Measurements from ENCODE around the gene RGS3.
A peak's percentile ranks its signal among the peaks of the same experiment; 100 is the strongest.

Gene RGS3

DNA sequence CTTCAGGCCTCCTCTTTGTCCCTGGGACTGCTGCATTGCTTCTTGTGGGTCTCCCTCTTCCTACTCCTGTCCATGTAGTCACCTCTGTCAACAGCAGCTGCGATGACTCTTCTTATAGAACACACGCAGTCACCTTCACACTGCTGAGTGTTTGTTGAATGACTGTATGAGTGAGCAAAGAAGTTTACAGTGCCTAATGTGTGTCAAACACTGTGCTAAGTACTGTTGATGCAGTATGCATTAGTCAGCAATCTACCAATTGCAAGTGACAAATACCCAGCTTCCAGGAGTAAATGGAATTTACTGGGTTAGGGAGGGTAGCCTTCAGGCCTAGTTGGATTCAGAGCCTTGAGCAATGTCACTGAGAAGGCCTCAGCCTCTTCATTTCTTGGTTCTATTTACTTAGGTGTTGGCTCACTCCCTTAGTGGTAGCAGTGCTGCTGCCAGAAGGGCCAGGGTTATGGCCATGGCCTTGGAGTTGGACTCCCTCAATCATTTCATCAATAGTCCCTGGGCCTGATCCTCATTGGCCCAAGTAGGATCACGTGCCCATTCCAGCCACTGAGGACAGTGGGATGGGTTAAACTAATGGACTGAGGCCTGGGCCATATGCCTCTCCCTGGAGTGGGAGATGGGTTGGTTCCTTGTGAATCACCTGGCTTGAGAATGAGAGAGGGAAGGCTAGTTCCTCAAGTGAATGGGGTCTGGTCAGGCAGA lies 93.5 kb downstream of the RGS3 start:
- no peaks in the 10 kb centered on the region for H3K36me3 ChIP-seq (replicated peaks)
- in situ Hi-C loops (cut with MboI; ENCODE audit: low sequenced_read_pairs): no loop called here
- no peak for DNase-seq (ENCODE audit: low spot score in 2 of 2)

DNA sequence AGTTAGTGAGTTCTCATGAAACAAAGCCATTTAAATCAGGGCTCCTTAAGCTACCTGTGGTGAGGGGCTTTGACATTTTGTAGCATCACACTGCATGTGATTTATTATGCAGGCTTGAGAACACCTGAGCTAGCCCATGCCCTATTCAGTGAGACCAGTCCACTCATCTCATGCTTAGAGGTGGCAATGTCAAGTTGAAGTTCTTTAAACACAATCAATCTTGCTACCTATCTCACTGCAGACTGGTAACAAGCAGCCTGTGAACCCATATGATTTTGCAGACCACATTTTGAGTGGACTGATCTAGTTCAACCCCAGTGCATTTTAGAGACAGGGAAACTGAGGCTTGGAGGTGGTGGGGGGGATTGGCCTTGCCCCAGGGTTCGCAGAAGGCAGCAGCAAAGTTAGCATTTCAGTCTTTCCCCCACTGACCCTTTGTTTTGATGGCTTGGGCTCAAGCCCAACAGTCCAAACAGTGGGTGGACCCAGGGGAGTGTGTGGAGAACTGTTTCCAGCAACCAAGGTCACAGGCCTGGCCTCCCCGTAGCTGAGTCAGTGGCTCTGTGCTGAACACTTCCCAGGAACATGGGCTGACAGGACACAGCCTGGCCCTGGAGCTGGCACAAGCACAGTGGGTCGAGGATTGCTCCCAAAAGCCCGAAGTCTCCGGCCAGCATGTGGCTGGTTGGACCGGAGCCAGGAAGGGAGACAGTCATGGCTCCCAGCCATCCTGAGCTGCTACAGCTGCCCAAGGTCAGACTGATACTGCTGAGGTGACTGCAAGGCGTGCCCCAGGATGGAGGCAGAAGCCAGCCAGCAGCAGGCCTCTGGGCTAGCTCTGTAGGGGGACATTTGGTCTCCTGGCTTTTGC lies 95.3 kb downstream of the RGS3 start:
- no peak overlapping the region for H3K4me3 ChIP-seq
- no peaks in the 10 kb centered on the region for H3K9me3 ChIP-seq
- H3K27me3 ChIP-seq (ENCODE audit: low read depth): peaks cover 4% of the 10 kb centered on the region
- no peaks in the 10 kb centered on the region for H3K4me1 ChIP-seq
- in situ Hi-C loops (cut with MboI; ENCODE audit: low sequenced_read_pairs): no loop called here
- no peak for DNase-seq (ENCODE audit: low spot score in 2 of 2)
- H3K36me3 ChIP-seq (replicated peaks): no peaks in the 10 kb centered on the region

More for the DNA sequence above, 93.5 kb downstream of the RGS3 start:
- H3K9me3 ChIP-seq: no peaks in the 10 kb centered on the region
- H3K4me1 ChIP-seq: no peaks in the 10 kb centered on the region
- no peak overlapping the region for H3K4me3 ChIP-seq
- H3K27me3 ChIP-seq (ENCODE audit: low read depth): peaks cover 4% of the 10 kb centered on the region

DNA sequence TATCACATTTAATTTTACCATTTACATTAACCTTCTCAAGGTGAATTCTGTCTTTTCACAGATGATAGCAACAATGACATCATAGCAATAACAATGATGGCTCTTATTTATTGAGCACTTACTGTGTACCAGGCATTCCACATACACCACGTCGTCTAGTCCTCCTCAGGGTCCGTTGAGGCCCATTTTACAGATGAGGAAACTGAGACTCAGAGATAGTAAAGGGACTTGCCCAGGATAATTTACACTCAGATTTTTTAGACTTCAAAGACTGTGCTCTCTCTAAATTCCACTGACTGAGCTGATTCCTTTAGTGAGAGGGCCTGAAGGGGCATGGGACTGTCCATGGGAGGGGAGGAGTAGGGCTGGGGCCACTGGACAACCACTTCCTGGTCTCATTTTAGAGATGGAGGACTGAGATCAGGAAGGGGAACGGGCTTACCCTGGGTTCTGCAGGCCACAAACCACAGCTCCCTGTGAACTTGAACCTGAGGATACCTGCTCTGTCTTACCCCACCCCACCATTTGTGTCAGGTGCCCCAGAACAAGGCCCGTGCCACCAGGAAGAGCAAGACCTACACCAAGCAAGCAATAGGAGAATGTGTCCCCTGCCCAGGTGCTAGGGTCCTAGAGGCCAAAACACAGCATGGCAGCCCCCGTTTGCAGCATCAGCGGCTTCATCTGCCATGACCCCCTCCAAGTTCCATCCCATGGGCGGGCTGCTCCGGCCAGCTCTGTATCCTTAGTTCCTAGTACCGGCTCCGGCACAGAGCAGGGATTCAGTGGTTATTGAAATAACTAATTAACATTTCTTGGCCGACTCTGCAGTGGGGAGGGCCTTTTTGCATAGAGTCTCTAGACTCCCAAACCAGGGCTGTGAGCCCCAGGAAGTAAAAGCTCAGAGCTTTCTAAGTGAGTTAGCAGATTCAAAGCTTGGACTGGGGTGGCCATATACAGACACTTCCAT lies 96.6 kb downstream of the RGS3 start:
- Histone ChIP-seq H3K36me3 (replicated peaks) (no peaks in the 10 kb centered on the region), H3K4me3 (no peak overlapping the region), H3K4me1 (no peaks in the 10 kb centered on the region), H3K9me3 (no peaks in the 10 kb centered on the region), H3K27me3 (ENCODE audit: low read depth) (peaks cover 7% of the 10 kb centered on the region; the same call in 1 of the 2 replicates)
- in situ Hi-C loops (cut with MboI; ENCODE audit: low sequenced_read_pairs): no loop called here
- DNase-seq (ENCODE audit: low spot score in 2 of 2): no peak

DNA sequence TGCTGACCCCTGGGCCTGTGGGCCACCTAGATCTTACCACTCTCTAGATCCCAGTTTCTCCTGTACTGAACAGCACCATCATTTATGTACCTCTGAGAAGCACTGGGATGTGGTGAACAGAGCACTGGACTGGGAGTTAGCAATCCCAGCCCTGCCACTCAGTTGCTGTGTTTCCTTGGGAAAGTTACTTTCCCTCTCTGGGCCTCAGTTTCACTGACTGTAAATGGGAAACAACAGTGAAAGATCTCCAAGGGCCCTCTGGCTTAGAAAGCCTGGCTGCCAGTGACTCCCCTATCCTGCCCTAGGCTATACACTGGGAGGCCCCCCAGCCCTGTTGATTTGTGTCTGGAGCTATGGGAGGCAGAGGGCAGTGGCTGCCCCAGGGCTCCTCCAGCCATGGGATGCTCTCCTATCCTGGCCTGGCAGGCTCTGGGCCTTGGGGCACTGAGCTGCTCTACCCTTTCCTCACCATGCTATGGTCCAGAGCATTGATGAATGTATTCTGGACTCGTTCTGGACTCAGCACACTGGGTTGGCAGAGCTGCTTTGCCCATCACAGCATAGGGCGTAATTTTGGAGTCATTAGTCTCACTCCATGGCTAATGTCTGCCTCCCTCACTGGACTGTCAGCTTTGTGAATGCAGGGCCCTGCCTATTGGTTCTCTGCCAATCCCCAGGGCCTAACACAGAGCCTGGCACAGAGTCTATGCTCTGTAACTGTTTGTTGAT lies 99.3 kb downstream of the RGS3 start:
- no peaks in the 10 kb centered on the region for H3K9me3 ChIP-seq
- peaks cover 12% of the 10 kb centered on the region; the same call in 1 of the 2 replicates for H3K27me3 ChIP-seq (ENCODE audit: low read depth)
- in situ Hi-C loops (cut with MboI; ENCODE audit: low sequenced_read_pairs): no loop called here
- H3K36me3 ChIP-seq (replicated peaks): no peaks in the 10 kb centered on the region
- no peaks in the 10 kb centered on the region for H3K4me1 ChIP-seq
- no peak for DNase-seq (ENCODE audit: low spot score in 2 of 2)
- no peak overlapping the region for H3K4me3 ChIP-seq

DNA sequence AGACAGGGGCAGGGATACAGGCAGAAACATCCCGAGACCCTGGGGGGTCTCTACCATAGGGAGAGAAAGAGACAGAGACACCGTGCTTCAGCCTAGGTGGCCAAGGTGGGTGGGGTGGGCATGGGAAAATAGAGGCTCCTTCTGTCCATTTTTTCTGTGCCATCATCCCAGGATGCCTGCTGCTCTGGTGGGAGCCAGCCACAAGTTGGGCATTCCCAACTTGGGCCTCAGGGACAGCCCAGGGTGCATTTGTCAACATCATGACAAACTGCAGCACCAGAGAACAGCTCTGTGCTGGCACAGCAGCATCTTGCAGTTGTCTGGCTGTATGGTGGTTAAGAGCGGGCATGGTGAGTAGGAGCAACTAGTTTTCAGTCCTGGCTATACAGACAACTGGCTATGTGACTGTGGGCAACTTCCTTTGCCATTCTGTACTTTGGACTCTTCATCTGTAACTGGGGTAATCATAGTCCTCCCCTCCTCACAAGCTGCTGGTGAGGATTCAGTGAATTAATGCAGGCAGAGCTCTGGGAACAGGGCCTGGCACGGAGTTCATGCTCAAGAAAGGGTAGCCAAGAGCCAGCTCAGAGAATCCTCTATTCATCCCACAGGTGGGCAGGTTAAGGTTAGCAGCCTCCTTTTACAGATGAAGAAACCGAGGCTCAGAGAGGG lies 100.4 kb downstream of the RGS3 start:
- no peaks in the 10 kb centered on the region for H3K9me3 ChIP-seq

DNA sequence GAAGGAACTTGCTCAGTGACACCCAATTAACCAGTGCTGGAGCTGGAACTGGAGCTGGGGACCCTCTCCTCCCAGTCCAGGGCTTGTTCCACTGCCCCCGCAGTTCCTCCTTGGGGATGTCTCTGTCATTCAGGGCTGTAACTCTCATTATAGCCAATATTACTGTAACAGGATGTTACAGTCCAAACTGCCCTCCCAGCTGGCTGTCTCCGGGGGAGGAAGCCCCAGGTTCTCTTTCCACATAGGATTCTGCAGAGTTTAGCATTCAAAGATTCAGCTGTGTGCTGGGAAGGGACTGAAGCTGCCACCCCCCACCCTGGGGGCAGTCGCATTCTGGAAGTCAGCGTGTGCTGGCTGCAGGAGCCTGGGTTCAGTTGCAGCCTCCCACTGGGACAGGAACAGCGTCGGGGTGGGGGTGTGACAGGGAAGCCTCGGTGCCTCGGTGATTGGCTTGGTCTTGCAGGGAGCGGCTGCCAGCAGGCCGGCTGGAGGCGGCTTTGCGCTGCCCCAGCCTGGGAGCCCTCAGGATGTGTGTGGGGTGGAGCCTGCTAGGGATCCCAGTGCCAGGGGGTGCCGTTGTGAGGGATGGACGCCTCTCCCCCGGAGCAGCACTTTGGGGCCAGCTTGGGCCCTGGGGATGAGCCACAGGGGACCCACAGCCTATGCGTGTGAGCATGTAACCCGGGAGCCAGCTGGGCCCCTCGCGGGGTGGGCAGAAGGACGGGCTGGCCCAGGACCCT lies 101.1 kb downstream of the RGS3 start:
- Histone ChIP-seq H3K9me3 (no peaks in the 10 kb centered on the region), H3K4me3 (no peak overlapping the region), H3K36me3 (replicated peaks) (no peaks in the 10 kb centered on the region), H3K27me3 (ENCODE audit: low read depth) (peaks cover 14% of the 10 kb centered on the region), H3K4me1 (no peaks in the 10 kb centered on the region)
- peak in 1 of 2 experiments; percentile 24 for DNase-seq (ENCODE audit: low spot score in 2 of 2)
- in situ Hi-C loops (cut with MboI; ENCODE audit: low sequenced_read_pairs): no loop called here

More for the DNA sequence above, 100.4 kb downstream of the RGS3 start:
- in situ Hi-C loops (cut with MboI; ENCODE audit: low sequenced_read_pairs): no loop called here
- no peaks in the 10 kb centered on the region for H3K4me1 ChIP-seq
- H3K36me3 ChIP-seq (replicated peaks): no peaks in the 10 kb centered on the region
- no peak overlapping the region for H3K4me3 ChIP-seq
- H3K27me3 ChIP-seq (ENCODE audit: low read depth): peaks cover 12% of the 10 kb centered on the region; the same call in 1 of the 2 replicates
- no peak for DNase-seq (ENCODE audit: low spot score in 2 of 2)

DNA sequence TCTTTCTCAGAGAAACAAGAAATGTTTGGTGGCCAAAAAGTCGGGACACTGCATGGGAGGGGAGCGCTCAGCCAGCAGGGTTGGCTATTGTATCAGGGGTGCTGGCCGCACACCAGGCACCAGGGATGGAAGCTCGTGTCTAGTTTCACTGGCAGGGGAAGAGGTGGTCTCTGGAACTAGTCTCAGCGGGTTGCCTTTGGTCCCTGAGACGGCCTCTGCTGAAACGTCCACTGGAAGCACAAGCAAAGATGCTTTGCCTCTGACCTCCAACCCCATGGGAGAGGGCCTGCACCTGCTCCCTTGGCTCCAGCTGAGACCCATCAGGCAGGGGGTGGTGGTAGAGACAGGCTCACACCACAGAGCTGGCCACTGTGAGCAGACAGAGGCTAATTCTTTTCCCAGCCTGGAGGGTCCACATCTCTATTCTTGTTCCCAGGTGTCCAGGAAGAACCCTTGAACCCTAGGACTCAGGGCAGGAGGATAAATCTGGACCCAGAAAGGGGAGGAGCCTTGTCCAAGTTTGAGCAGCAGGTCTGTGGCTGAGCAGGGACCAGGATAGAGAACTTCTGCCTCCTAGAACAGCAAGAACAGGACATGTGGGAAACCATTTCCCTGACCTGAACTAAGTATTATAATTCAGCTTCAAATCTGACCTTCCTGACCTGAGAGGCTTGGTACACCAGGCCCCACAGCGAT lies 102.6 kb downstream of the RGS3 start:
- DNase-seq (ENCODE audit: low spot score in 2 of 2): no peak
- Histone ChIP-seq H3K36me3 (replicated peaks) (no peaks in the 10 kb centered on the region), H3K9me3 (no peaks in the 10 kb centered on the region), H3K4me3 (no peak overlapping the region), H3K27me3 (ENCODE audit: low read depth) (peaks cover 14% of the 10 kb centered on the region), H3K4me1 (no peaks in the 10 kb centered on the region)
- in situ Hi-C loops (cut with MboI; ENCODE audit: low sequenced_read_pairs): no loop called here

DNA sequence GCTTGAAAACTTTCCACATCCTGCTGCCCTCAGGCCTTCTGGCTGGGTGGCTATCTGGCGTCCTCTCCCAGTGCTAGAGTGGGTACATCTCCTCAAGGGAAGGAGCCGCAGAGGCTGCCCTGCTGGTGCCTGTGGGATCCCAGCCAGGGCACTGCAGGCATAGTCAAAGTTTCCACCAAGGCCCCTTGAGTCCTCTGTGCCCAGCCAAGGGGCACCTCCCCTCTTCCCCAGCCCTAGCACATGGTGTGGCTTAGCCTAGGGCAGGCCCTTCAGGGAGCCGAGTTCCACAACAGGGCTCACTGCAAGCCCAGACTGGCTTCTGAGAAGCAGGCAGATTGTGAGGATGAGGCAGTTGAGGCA lies 103.2 kb downstream of the RGS3 start:
- no peaks in the 10 kb centered on the region for H3K4me1 ChIP-seq
- no peak for DNase-seq (ENCODE audit: low spot score in 2 of 2)
- H3K4me3 ChIP-seq: no peak overlapping the region
- peaks cover 14% of the 10 kb centered on the region for H3K27me3 ChIP-seq (ENCODE audit: low read depth)
- no peaks in the 10 kb centered on the region for H3K36me3 ChIP-seq (replicated peaks)
- in situ Hi-C loops (cut with MboI; ENCODE audit: low sequenced_read_pairs): no loop called here
- no peaks in the 10 kb centered on the region for H3K9me3 ChIP-seq

DNA sequence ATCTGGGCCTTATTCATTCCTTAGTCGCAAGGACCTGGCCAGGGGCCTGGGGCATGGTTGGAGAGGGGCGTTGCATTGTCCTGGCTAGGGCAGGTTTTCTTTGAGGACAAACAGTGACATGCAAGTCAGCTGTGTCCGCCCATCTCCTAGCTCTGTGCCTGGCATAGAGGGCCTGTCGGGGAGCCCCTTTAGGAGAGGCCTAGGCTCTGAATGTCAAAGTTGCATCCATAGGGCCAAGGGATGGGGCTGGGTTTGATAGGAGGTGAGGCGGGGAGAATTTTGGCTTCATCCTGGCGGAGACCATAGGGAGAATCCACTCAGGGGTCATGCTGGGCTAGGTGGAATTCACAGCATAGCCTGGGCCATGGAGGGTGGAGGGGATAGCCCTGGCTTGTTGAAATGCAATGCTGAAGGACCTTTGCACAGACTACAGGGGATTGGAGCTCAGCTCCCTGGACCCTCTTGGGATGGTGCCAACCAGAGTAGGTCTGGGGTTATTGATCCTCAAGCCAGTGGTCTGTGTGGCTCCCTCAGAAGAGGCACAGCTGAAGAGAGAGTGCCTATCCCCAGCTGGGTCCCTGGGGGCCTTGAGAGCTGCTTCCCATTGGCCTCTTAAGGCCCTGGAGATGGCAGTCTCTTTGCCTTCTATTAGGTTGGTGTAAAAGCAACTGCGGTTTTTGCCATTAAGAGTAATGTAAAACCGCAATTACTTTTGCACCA lies 104.0 kb downstream of the RGS3 start:
- no peak overlapping the region for H3K4me3 ChIP-seq
- DNase-seq (ENCODE audit: low spot score in 2 of 2): no peak
- peaks cover 14% of the 10 kb centered on the region for H3K27me3 ChIP-seq (ENCODE audit: low read depth)
- no peaks in the 10 kb centered on the region for H3K36me3 ChIP-seq (replicated peaks)
- no peaks in the 10 kb centered on the region for H3K4me1 ChIP-seq
- in situ Hi-C loops (cut with MboI; ENCODE audit: low sequenced_read_pairs): no loop called here
- H3K9me3 ChIP-seq: no peaks in the 10 kb centered on the region

DNA sequence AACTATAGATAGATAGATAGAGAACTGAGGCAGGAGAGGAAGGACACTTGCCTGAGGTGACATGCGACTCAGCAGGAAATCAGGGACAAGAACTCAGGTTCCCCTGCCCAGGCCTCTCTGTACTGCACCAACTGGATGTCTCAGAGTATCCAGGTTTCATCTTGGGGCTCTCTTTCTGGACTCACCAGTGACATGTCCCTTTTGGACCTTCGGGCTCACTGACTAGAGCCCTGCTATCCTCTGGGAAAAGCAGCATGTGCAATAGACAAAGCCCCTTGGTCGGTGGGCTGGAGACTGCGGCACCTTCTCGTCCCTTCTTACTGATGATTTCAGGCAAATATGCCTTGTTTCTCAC lies 104.5 kb downstream of the RGS3 start:
- Histone ChIP-seq H3K4me1 (no peaks in the 10 kb centered on the region), H3K36me3 (replicated peaks) (no peaks in the 10 kb centered on the region), H3K9me3 (no peaks in the 10 kb centered on the region), H3K4me3 (no peak overlapping the region), H3K27me3 (ENCODE audit: low read depth) (peaks cover 14% of the 10 kb centered on the region)
- in situ Hi-C loops (cut with MboI; ENCODE audit: low sequenced_read_pairs): no loop called here
- DNase-seq (ENCODE audit: low spot score in 2 of 2): no peak

DNA sequence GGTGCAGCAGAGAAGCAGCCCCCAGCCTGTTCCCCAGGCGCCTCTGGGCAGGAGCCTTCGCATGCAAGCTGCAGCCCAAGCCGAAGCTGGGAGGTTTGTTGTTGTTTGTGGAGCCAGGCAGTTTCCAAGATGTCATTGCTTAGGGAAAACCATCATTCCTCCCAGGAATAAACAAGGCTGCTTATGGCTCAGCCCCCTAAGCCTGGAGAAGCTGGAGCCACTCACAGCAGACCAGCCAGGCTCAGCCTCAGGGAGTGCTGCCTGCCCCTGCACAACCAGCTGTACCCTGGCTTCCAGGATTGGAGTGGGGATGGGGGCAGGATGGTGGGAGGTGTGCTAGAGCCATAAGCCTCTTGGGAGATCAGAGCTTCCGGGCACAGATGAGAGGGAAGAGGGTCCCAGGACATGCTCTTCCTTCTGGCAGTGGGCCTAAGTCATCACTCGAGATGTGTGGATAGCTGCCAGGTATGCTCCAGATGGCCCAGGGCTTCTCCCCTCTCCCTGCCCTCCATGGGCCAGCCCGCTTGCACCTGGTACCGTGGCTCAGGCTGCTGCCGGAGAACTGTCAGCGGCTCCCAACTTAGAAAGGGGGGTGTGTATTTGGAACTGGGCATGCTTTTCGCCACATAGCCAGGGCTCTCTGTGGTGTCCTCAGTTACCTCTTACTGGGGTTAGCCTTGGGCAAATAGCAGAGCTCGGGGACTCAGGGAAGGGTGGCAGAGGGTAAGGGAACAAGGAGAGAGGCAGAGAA lies 105.2 kb downstream of the RGS3 start:
- in situ Hi-C loops (cut with MboI; ENCODE audit: low sequenced_read_pairs): no loop called here
- DNase-seq (ENCODE audit: low spot score in 2 of 2): no peak
- no peaks in the 10 kb centered on the region for H3K4me1 ChIP-seq
- no peaks in the 10 kb centered on the region for H3K9me3 ChIP-seq
- H3K27me3 ChIP-seq (ENCODE audit: low read depth): peaks cover 14% of the 10 kb centered on the region
- H3K36me3 ChIP-seq (replicated peaks): no peaks in the 10 kb centered on the region
- H3K4me3 ChIP-seq: no peak overlapping the region

Data from HAP-1 (cell line).